Astrocyte (in vitro differentiated cells and primary cell): ENCODE measurements around the gene RPRD1B. TPM values are rescaled to one million over a fixed set of nuclear protein-coding genes. Genes with fewer than 3 reads are reported as not detected.

Experiments used
- DNase-seq: peaks from one replicate; pipeline ENCODE4 v3.0.0-alpha.2; 2010; ENCODE audit warnings: low read depth
- FAIRE-seq: peaks from 2 replicates; lab custom pipeline; 2011; peaks lifted over from hg19 to GRCh38; lab: Jason Lieb, UNC
- H2AFZ ChIP-seq: 2 replicates; pipeline ENCODE4 v1.6.0; 2012; ENCODE audit warnings: low read depth, low read length, inconsistent platforms
- H3K27ac ChIP-seq: 2 replicates; pipeline ENCODE4 v1.5.1; 2011; ENCODE audit warnings: low read depth, low read length, inconsistent platforms
- H3K27me3 ChIP-seq: 2 replicates; pipeline ENCODE4 v1.6.0; 2011; ENCODE audit warnings: low read length, inconsistent platforms; ENCODE audit not compliant: insufficient read depth
- H3K36me3 ChIP-seq: 2 replicates; pipeline ENCODE4 v1.5.1; 2011; ENCODE audit warnings: low read length, inconsistent platforms; ENCODE audit not compliant: insufficient read depth
- H3K4me1 ChIP-seq: 2 replicates; pipeline ENCODE4 v1.5.1; 2011; ENCODE audit warnings: low read length, inconsistent platforms; ENCODE audit not compliant: insufficient read depth
- H3K4me2 ChIP-seq: 2 replicates; pipeline ENCODE4 v1.6.0; 2012; ENCODE audit warnings: low read length, inconsistent platforms
- H3K4me3 ChIP-seq: 2 replicates; pipeline ENCODE4 v1.5.1; 2011; ENCODE audit warnings: low read depth, mild to moderate bottlenecking, low read length, inconsistent platforms; ENCODE audit not compliant: insufficient read depth
- H3K79me2 ChIP-seq: 2 replicates; pipeline ENCODE4 v1.6.0; 2012; ENCODE audit warnings: mild to moderate bottlenecking, low read length, inconsistent platforms; ENCODE audit not compliant: insufficient read depth
- H3K9ac ChIP-seq: 2 replicates; pipeline ENCODE4 v1.6.0; 2012; ENCODE audit warnings: mild to moderate bottlenecking, low read length, inconsistent platforms
- H3K9me3 ChIP-seq: 2 replicates; pipeline ENCODE4 v1.5.1; 2012; ENCODE audit warnings: low read depth, mild to moderate bottlenecking, low read length, inconsistent platforms; ENCODE audit not compliant: insufficient read depth
- H4K20me1 ChIP-seq: 2 replicates; pipeline ENCODE4 v1.6.0; 2012; ENCODE audit warnings: low read length, inconsistent platforms; ENCODE audit not compliant: insufficient read depth
- H3K27ac Mint-ChIP-seq: one replicate; pipeline ENCODE4 v1.8.0; 2021; ENCODE audit warnings: mild to moderate bottlenecking, mixed read lengths; ENCODE audit not compliant: unreplicated experiment
- H3K27me3 Mint-ChIP-seq: one replicate; pipeline ENCODE4 v1.8.0; 2021; ENCODE audit warnings: low read depth, mixed read lengths; ENCODE audit not compliant: unreplicated experiment
- H3K36me3 Mint-ChIP-seq: one replicate; pipeline ENCODE4 v1.8.0; 2021; ENCODE audit warnings: low read depth, mixed read lengths; ENCODE audit not compliant: unreplicated experiment
- H3K4me1 Mint-ChIP-seq: one replicate; pipeline ENCODE4 v1.8.0; 2021; ENCODE audit warnings: low read depth, mixed read lengths; ENCODE audit not compliant: unreplicated experiment
- H3K4me3 Mint-ChIP-seq: one replicate; pipeline ENCODE4 v1.8.0; 2021; ENCODE audit warnings: mild to moderate bottlenecking, moderate library complexity, mixed read lengths; ENCODE audit not compliant: unreplicated experiment
- H3K9me3 Mint-ChIP-seq: one replicate; pipeline ENCODE4 v1.8.0; 2021; ENCODE audit warnings: mild to moderate bottlenecking, mixed read lengths; ENCODE audit not compliant: unreplicated experiment
- EZH2 ChIP-seq: IDR thresholded peaks from 2 replicates; pipeline ENCODE4 v1.6.1; 2012; ENCODE audit warnings: mild to moderate bottlenecking, low read length, inconsistent platforms; ENCODE audit not compliant: insufficient read depth
- total RNA-seq: library from RNA; stranded (reverse); gene quantifications from 2 replicates; pipeline ENCODE4 v1.2.1, GENCODE V29; 2021
- TF ChIP-seq, protein P1 (sequence below): IDR thresholded peaks from 2 replicates; pipeline ENCODE4 v1.5.1; 2011; ENCODE audit warnings: low read depth, mild to moderate bottlenecking, inconsistent platforms, low read length, moderate library complexity; ENCODE audit not compliant: insufficient read depth

Gene RPRD1B
- total RNA-seq, 1 donor from 2014 or later = 20.7 TPM

GRCh38 chr20:38130687-38131587, 97.4 kb downstream of the RPRD1B start:
- Mint-ChIP-seq H3K36me3 (peaks cover 2% of the 10 kb centered on the region), H3K4me1 (peaks cover 29% of the 10 kb centered on the region), H3K9me3 (no peaks in the 10 kb centered on the region), H3K27me3 (peaks cover 2% of the 10 kb centered on the region), H3K27ac (no peak overlapping the region), H3K4me3 (no peak overlapping the region)
- Histone ChIP-seq H3K36me3 (peaks cover 11% of the 10 kb centered on the region), H3K27me3 (no peaks in the 10 kb centered on the region), H3K4me1 (peaks cover 46% of the 10 kb centered on the region), H3K9ac (no peak overlapping the region), H3K79me2 (no peaks in the 10 kb centered on the region), H3K9me3 (no peaks in the 10 kb centered on the region), H2AFZ (no peak overlapping the region), H3K4me2 (no peak overlapping the region), H3K4me3 (no peak overlapping the region), H4K20me1 (no peaks in the 10 kb centered on the region), H3K27ac (no peak overlapping the region)
- DNase-seq (no peak), FAIRE-seq (no peak)
- TF ChIP-seq, protein P1, sequence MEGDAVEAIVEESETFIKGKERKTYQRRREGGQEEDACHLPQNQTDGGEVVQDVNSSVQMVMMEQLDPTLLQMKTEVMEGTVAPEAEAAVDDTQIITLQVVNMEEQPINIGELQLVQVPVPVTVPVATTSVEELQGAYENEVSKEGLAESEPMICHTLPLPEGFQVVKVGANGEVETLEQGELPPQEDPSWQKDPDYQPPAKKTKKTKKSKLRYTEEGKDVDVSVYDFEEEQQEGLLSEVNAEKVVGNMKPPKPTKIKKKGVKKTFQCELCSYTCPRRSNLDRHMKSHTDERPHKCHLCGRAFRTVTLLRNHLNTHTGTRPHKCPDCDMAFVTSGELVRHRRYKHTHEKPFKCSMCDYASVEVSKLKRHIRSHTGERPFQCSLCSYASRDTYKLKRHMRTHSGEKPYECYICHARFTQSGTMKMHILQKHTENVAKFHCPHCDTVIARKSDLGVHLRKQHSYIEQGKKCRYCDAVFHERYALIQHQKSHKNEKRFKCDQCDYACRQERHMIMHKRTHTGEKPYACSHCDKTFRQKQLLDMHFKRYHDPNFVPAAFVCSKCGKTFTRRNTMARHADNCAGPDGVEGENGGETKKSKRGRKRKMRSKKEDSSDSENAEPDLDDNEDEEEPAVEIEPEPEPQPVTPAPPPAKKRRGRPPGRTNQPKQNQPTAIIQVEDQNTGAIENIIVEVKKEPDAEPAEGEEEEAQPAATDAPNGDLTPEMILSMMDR = no peak

DNA sequence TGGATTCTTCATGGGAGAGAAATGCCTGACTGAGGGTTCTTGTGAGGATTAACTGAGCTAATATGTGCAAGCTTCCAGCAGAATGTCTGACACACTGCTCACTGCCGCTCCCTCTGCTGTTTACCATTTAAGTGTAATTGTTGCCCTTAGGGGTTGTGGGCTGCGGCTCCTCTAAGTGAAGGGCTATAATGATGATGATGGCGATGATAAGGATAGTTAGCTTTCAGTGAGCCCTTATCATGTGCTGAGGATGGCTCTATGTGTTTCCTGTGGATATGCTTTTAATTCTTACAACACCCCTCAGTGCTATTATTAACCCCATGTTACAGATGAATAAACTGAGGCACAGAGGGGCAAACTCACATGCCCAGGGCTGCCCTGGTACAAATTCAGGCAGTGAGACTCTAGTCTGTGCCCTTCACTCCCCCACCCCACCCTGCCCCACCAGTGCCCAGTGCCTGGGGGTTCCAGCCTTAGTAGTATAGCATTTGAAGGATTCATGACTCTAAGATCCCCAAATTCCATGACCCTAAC, 98.1 kb downstream of the RPRD1B start:
- Histone ChIP-seq H3K27me3 (no peaks in the 10 kb centered on the region), H3K36me3 (peaks cover 11% of the 10 kb centered on the region), H3K4me3 (no peak overlapping the region), H3K4me2 (no peak overlapping the region), H3K27ac (no peak overlapping the region), H3K9ac (no peak overlapping the region), H3K4me1 (peaks cover 39% of the 10 kb centered on the region), H4K20me1 (no peaks in the 10 kb centered on the region), H2AFZ (no peak overlapping the region), H3K79me2 (no peaks in the 10 kb centered on the region), H3K9me3 (no peaks in the 10 kb centered on the region)
- no peak for FAIRE-seq
- peaks cover 27% of the 10 kb centered on the region for H3K4me1 Mint-ChIP-seq
- peaks cover 2% of the 10 kb centered on the region for H3K27me3 Mint-ChIP-seq
- H3K27ac Mint-ChIP-seq = no peak overlapping the region
- peaks cover 2% of the 10 kb centered on the region for H3K36me3 Mint-ChIP-seq
- H3K4me3 Mint-ChIP-seq = no peak overlapping the region
- no peaks in the 10 kb centered on the region for H3K9me3 Mint-ChIP-seq
- no peak for DNase-seq
- TF ChIP-seq EZH2 = no peak
- TF ChIP-seq, protein P1 = no peak
